HG03159 (cell line): ENCODE measurements around the gene HIF1A.
"Not testable (repeated sequence)": the region's sequence is repeated elsewhere in the genome, so short reads cannot be mapped to it uniquely, and the experiment has no call there.

ENCODE experiments used
- ATAC-seq: cut with Tn5 transposase; IDR thresholded peaks from one replicate; pipeline ENCODE4 v1.9.1; 2021; ENCODE audit warnings: mild to moderate bottlenecking, moderate library complexity; ENCODE audit not compliant: unreplicated experiment

The HIF1A gene

GRCh38 chr14:61706096-61706690, 10.9 kb downstream of the HIF1A start:
- ATAC-seq = no peak

DNA sequence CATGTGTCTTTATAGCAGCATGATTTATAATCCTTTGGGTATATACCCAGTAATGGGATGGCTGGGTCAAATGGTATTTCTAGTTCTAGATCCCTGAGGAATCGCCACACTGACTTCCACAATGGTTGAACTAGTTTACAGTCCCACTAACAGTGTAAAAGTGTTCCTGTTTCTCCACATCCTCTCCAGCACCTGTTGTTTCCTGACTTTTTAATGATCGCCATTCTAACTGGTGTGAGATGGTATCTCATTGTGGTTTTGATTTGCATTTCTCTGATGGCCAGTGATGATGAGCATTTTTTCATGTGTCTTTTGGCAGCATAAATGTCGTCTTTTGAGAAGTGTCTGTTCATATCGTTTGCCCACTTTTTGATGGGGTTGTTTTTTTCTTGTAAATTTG, 12.5 kb downstream of the HIF1A start:
- ATAC-seq = not testable (repeated sequence)

DNA sequence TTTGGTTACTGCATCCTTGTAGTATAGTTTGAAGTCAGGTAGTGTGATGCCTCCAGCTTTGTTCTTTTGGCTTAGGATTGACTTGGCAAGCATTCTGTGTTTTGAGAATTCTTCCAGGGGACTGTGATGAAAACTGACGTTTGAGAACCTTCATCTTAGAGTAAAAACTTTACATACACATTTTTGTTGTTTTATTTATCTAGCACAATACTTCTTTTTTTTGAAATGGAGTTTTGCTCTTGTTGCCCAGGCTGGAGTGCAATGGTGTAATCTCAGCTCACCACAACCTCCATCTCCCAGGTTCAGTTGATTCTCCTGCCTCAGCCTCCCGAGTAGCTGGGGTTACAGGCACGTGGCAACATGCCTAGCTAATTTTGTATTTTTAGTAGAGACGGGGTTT, 13.4 kb downstream of the HIF1A start:
- ATAC-seq = not testable (repeated sequence)

- ATAC-seq = no peak
Observed at GRCh38 chr14:61710853-61711817, 15.8 kb downstream of the HIF1A start.

- ATAC-seq = no peak
Observed at GRCh38 chr14:61712137-61712536, 16.8 kb downstream of the HIF1A start.

GRCh38 chr14:61713724-61714437, 18.6 kb downstream of the HIF1A start:
- no peak for ATAC-seq

- no peak for ATAC-seq
Observed at GRCh38 chr14:61716956-61717355, 21.6 kb downstream of the HIF1A start.

- ATAC-seq = no peak
Observed at GRCh38 chr14:61718039-61718438, 22.7 kb downstream of the HIF1A start.

DNA sequence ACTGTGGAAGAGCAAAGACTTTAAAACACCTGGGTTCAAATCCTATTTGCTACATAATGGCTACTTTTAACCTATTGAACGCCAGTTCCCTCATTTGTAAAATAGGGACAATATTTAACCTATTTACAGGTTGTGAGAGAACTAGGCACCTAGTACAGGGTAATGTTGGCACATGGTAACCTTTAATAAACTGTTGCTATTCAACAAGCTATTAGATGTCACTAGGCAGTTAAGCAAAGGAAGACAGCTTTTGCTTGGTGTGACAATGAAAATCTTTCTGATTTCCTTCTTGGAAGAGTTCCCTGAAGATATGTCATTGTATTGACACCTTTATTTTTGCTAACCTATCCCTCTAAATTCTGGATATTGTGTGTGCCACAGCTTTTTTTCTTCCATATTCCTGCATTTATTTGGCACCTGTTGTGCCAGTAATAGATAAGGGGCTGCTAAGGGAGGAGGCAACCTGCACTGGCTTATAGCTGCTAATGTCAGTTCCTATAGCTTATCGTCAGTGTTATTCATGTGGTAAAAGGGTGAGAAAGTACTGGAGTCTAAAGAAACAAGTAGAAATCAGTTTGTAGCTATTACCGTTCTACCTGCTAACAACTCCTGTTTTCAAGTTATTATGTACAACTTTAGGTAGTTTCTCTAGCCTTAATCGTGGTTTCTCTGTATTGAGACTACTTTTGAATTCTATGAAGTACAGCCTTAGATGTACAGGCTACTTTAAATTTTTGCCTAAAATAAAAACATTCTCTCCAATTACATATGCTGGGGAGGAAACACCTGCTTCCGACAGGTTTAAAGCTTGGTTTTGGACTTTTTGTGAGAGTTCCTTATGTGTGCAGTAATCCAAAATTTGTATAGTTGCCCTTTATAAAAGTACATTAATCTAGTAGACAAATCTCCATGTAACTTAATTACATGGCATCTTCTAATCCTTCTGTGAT, 24.3 kb downstream of the HIF1A start:
- ATAC-seq = no peak

GRCh38 chr14:61720294-61720661, 25.0 kb downstream of the HIF1A start:
- no peak for ATAC-seq

GRCh38 chr14:61720741-61721140, 25.4 kb downstream of the HIF1A start:
- ATAC-seq = no peak

GRCh38 chr14:61724133-61724532, 28.8 kb downstream of the HIF1A start:
- no peak for ATAC-seq

- ATAC-seq = no peak
Observed at GRCh38 chr14:61726778-61727658, 31.7 kb downstream of the HIF1A start.

DNA sequence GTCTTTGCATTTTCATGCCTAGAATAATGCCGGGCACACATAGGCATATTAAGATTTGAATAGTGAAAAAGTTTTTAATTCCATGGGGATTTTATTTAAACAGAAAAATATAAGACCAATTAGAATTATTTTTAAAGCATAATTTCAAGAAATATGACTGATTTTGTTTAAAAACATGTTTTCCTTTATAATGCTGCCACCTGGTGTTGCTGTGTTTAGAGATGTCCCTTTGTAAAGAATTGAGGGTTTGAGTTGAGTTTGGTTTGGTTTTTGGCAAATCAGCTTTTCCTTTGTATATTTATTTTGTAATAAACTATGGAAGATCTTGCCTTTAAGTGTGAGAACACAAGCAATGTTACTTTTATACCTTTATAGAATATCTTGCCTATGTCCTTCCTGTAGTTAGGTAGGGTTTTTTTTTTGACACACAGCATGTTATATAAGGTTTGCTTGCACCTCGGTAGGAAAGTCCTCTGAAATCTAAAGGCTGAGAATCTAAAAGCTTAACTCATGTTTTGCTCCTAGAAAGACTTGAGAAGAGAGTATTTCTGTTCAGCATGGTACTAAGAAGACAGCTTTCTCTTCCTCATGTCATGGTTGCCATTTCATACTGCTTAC, 35.6 kb downstream of the HIF1A start:
- no peak for ATAC-seq

- no peak for ATAC-seq
Observed at GRCh38 chr14:61733972-61734371, 38.7 kb downstream of the HIF1A start.

DNA sequence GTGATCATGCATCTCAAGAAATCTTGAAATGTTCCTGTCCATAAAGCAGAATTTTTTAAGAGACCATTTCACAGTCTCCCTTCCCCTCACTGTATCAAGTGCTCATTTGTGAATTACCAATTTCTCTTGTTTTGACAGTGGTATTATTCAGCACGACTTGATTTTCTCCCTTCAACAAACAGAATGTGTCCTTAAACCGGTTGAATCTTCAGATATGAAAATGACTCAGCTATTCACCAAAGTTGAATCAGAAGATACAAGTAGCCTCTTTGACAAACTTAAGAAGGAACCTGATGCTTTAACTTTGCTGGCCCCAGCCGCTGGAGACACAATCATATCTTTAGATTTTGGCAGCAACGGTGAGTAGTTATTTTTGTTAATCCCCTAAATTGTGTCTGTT, 41.4 kb downstream of the HIF1A start:
- ATAC-seq = no peak

DNA sequence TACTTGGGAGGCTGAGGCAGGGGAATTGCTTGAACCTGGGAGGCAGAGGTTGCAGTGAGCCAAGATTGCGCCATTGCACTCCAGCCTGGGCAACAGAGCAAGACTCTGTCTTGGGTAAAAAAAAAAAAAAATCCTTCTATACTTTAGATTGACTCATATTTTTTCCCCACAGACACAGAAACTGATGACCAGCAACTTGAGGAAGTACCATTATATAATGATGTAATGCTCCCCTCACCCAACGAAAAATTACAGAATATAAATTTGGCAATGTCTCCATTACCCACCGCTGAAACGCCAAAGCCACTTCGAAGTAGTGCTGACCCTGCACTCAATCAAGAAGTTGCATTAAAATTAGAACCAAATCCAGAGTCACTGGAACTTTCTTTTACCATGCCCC, 42.6 kb downstream of the HIF1A start:
- no peak for ATAC-seq

DNA sequence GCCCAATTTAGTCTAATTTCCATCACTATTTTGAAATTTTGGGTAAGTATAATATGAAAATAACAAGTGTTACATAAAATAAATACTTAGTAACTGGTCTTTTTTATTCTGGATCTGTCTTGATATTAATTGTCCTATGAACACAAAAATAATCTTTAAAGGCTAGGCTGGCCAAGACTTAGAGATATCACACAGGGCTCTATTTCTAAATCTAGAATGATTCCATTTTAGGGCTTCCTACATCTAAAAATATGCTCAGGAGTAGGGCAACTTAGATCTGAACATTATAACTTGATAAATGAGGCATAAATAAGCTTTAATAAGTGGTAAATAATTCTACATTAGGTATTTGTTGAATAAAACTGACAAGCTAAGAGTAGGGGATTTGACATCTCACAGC, 43.8 kb downstream of the HIF1A start:
- ATAC-seq = no peak

- ATAC-seq = no peak
Observed at GRCh38 chr14:61742371-61742770, 47.1 kb downstream of the HIF1A start.
